ENCODE data around the gene TPM4.

GRCh38 chr19:16035601-16036297 lies 40.5 kb upstream of the TPM4 start:
- no peak for TF ChIP-seq POLR2A (IDR thresholded peaks at IDR 0.05)
- TF ChIP-seq, protein P1, sequence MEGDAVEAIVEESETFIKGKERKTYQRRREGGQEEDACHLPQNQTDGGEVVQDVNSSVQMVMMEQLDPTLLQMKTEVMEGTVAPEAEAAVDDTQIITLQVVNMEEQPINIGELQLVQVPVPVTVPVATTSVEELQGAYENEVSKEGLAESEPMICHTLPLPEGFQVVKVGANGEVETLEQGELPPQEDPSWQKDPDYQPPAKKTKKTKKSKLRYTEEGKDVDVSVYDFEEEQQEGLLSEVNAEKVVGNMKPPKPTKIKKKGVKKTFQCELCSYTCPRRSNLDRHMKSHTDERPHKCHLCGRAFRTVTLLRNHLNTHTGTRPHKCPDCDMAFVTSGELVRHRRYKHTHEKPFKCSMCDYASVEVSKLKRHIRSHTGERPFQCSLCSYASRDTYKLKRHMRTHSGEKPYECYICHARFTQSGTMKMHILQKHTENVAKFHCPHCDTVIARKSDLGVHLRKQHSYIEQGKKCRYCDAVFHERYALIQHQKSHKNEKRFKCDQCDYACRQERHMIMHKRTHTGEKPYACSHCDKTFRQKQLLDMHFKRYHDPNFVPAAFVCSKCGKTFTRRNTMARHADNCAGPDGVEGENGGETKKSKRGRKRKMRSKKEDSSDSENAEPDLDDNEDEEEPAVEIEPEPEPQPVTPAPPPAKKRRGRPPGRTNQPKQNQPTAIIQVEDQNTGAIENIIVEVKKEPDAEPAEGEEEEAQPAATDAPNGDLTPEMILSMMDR (IDR thresholded peaks at IDR 0.05): no peak
